ENCODE data around the gene RIMBP2.

Gene RIMBP2

DNA sequence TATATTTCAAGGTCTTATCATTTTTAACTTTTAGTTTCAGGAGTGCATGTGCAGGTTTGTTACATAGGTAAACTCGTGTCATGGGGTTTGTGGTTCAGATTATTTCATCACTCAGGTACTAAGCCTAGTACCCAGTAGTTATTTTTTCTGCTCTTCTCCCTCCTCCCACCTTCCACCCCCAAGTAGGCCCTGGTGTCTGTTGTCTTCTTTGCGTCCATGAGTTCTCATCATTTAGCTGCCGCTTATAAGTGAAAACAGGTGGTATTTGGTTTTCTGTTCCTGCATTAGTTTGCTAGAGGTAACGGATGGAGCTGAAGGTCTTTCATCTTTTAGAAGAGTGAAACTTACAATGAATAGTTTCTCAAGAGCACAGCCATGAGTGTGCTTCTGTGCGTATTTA lies 354.0 kb downstream of the RIMBP2 start:
- TF ChIP-seq, protein P1, sequence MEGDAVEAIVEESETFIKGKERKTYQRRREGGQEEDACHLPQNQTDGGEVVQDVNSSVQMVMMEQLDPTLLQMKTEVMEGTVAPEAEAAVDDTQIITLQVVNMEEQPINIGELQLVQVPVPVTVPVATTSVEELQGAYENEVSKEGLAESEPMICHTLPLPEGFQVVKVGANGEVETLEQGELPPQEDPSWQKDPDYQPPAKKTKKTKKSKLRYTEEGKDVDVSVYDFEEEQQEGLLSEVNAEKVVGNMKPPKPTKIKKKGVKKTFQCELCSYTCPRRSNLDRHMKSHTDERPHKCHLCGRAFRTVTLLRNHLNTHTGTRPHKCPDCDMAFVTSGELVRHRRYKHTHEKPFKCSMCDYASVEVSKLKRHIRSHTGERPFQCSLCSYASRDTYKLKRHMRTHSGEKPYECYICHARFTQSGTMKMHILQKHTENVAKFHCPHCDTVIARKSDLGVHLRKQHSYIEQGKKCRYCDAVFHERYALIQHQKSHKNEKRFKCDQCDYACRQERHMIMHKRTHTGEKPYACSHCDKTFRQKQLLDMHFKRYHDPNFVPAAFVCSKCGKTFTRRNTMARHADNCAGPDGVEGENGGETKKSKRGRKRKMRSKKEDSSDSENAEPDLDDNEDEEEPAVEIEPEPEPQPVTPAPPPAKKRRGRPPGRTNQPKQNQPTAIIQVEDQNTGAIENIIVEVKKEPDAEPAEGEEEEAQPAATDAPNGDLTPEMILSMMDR (IDR thresholded peaks at IDR 0.05), result no peak

DNA sequence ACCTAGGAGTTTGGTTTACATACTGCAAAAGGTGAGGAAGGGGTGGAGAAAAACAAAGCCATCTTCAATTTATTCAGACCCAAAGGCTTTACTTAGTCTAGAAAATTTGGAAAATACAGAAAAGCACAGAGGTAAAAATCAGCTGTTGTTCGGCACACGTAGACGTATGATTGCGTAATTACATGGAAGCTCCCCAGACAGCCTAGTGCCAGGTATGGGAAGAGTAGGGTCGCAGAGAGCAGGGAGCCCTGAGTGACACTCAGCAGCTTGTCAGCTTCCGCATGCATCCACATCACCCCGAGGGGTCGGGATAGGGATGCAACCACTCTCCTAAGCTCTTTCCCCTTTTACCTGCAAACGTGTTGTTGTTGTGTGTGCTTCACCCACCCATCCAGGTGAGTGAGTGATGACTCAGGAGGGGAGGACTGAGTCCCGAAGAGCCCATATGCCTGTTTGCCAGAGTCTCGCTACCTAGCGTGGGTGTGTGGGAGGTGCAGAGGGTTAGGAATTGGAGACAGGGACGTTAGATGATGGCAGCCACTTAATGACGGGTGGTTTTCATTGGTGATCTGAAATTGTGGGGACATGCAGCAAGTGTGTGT lies 358.3 kb downstream of the RIMBP2 start:
- TF ChIP-seq, protein P1 (IDR thresholded peaks at IDR 0.05), result no peak

DNA sequence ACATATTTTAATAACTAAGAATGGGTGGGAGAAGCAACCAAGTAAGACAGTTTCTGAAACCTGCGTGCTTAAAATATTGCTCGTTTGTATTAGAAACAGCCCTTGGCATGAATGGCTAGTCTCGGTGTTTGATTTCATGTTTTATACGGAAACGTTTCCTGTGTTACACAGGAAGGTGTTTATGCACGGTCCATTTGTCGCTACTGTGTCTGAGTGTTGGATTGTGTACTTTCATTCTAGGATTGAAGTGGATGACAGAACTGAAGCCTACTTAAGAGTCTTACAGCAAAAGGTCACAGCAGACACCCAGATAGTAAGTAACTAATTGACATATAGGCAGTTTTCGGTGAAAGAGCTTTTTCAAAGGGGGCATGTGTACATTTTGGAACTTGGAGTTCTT lies 358.9 kb downstream of the RIMBP2 start:
- TF ChIP-seq, protein P1 (IDR thresholded peaks at IDR 0.05), result no peak

DNA sequence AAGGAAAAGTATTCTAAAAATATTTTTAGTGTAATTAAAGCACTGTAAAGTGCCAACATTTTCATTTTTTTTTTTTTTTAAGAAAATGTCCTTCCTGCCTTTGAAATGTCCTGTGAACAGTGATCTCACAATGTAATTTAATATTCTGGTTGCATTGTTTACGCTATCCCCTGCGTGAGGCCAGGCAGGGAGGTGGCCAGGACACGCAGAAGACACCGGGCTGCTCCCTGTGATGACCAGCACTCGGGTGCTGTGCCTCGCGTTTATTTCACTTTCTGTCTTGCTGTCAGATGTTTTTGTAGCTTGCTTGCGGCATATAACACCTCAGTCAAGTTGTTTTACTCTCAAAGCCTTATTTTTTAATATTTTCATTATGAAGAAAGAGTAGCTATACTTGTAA lies 359.9 kb downstream of the RIMBP2 start:
- TF ChIP-seq, protein P1 (IDR thresholded peaks at IDR 0.05), result no peak

DNA sequence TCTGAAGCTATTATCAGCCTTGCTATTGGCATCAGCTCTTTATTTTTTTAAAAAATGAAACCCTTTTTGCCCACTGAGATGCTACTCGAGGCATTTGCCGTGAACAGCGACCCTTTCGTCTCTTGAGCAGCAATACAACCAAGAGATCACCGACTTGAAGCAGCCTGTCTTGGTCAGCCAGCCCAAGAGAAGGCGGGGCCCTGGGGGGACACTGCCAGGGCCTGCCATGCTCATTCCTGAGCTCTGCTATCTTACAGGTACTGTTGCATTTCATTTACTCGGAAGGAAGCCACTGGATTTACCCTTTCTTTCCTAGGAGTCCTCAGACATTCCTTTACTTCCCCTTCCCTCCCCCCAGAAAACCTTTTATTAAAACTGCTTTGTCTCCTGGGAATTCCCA lies 361.7 kb downstream of the RIMBP2 start:
- TF ChIP-seq, protein P1 (IDR thresholded peaks at IDR 0.05), result no peak

DNA sequence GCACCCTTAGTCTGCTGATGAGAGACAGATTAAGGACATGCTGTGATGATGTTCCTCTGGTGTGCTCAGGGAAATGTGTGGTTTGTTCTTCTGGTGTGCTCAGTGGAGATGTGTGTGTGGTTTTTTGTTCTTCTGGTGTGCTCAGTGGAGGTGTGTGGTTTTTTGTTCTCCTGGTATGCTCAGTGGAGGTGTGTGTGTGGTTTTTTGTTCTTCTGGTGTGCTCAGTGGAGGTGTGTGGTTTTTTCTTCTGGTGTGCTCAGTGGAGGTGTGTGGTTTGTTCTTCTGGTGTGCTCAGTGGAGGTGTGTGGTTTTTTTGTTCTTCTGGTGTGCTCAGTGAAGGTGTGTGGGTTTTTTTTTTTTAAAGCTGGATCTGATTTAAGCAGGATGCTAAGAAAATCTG lies 363.0 kb downstream of the RIMBP2 start:
- TF ChIP-seq, protein P1 (IDR thresholded peaks at IDR 0.05), result no peak

DNA sequence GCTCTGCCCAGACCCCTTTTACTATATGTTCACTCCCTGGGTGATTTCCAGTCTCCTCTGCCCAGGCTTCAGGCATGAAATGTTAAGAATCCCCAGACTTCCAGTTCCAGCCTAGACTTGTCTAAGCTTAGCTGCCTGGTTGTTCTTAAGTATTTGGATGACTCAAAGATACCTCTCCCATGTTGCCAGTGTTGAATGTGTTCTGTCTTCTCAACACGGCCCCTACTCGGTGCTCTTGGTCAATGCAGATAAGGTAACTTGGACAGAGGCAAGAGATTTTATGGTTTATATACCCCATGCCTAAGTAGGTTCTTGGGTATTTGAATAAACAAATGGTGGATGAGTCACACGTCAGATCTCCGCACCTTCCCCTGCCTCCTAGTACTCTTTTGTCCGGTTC lies 364.8 kb downstream of the RIMBP2 start:
- TF ChIP-seq, protein P1 (IDR thresholded peaks at IDR 0.05), result no peak

DNA sequence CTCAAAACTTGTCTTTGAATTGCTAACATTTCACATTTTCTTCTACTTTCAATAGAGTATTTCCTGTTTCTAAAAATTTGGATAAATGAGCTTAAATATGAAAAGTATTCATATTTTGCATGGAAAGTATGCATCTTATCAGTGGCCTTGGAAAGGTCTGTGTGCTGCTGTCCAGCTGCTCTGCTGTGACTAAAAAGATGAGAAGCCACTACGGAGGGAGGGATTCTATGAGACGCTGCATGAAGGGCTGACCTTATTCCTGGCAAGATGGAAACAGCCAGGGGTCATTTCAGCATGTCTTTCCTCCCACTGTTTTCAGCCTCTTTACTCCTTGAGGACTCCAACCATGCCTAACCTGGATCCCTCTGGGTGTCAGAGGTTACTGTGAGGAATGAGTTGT lies 365.4 kb downstream of the RIMBP2 start:
- TF ChIP-seq, protein P1 (IDR thresholded peaks at IDR 0.05), result no peak

Data from LNCAP (cell line).